ENCODE data around the gene FAM200B.

FAM200B gene

GRCh38 chr4:15677507-15677988 lies 4.1 kb upstream of the FAM200B start:
- no peaks in the 10 kb centered on the region for H3K36me3 Mint-ChIP-seq
- H3K9me3 Mint-ChIP-seq (ENCODE audit: low read depth) = no peaks in the 10 kb centered on the region
- H3K4me1 Mint-ChIP-seq (ENCODE audit: low read depth) = peaks cover 10% of the 10 kb centered on the region
- no peaks in the 10 kb centered on the region for H3K27me3 Mint-ChIP-seq
- no peak overlapping the region for H3K4me3 Mint-ChIP-seq
- H3K27ac Mint-ChIP-seq = no peak overlapping the region

DNA sequence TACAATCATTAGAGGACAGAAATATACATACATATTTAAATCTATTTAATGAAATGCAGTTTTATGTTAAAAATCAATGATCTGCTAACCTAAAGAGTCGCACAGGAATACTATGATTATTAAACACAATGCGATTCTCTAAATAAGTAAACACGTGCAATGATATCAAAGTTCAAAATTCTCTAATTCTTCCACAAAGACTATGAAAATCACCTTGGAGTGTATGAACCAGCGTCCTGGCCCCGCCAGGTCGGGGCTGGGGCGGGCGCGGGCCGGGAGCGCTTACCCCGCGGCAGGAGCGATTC lies 608 bp upstream of the FAM200B start:
- Mint-ChIP-seq H3K9me3 (ENCODE audit: low read depth) (no peaks in the 10 kb centered on the region), H3K4me3 (peak overlapping the region; percentile 97), H3K27ac (peak overlapping the region; percentile 97), H3K27me3 (no peaks in the 10 kb centered on the region), H3K36me3 (peaks cover 4% of the 10 kb centered on the region), H3K4me1 (ENCODE audit: low read depth) (peaks cover 36% of the 10 kb centered on the region)

DNA sequence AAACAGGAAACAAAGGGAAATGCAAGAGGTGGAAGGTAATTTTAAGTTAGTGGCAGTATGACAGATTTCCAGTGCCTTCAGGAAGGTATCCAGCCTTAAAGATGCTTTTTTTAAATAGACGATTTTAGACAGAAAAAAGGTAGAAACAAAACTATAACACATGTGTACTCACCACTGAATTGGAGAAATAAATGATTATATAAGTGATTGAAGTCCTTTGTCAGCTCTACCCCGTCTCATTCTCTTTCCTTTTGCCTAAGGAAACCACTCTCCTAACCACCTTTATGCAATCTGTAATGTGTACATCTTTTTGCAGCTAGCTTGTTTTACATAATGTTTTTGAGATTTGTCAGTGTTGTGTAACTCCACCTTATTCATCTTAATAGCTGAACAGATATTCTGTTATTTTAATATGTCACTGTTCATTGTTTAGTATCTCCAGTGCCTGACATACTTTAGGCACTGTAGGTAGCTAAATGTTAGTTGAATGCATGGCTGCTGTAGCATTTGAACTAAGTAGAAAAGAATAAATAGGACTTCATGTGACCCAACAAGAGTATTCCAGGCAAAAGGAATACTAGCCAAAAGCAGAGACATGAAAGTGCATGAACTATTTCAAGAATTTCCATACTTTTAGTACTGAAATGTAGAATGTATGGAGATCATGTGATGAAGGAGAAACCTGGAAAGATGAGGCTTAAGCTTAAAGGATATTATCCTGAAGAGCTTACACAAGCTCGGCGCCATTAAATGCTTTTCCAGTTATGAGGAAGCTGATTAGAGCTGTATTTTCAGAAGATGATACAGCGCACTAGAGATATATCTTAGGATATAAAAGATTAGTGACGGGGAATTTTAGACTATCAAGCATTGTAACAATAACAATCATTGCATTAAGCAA lies 865 bp downstream of the FAM200B start:
- Mint-ChIP-seq H3K4me1 (ENCODE audit: low read depth) (peaks cover 36% of the 10 kb centered on the region), H3K4me3 (peak overlapping the region; percentile 97), H3K9me3 (ENCODE audit: low read depth) (no peaks in the 10 kb centered on the region), H3K27ac (peak overlapping the region; percentile 97), H3K27me3 (no peaks in the 10 kb centered on the region), H3K36me3 (peaks cover 9% of the 10 kb centered on the region)

DNA sequence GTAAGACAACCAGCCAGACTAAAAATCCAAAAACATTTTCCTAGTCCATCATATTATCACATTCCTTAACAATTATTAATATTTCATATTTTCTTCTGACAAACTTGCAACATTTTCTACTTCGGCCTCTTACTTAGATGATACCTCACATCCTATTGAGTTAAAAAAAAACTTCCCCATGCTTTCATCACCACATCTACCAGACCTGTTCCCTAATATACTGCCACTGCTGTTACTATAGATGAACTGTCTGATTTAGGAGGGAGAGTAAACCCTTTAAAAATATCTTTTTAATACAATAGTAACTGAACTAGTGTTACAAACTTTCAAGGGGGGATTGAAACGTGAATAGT lies 1.5 kb downstream of the FAM200B start:
- H3K4me3 Mint-ChIP-seq = peak overlapping the region; percentile 11
- peaks cover 36% of the 10 kb centered on the region for H3K4me1 Mint-ChIP-seq (ENCODE audit: low read depth)
- H3K9me3 Mint-ChIP-seq (ENCODE audit: low read depth) = no peaks in the 10 kb centered on the region
- no peak overlapping the region for H3K27ac Mint-ChIP-seq
- no peaks in the 10 kb centered on the region for H3K27me3 Mint-ChIP-seq
- peaks cover 9% of the 10 kb centered on the region for H3K36me3 Mint-ChIP-seq

DNA sequence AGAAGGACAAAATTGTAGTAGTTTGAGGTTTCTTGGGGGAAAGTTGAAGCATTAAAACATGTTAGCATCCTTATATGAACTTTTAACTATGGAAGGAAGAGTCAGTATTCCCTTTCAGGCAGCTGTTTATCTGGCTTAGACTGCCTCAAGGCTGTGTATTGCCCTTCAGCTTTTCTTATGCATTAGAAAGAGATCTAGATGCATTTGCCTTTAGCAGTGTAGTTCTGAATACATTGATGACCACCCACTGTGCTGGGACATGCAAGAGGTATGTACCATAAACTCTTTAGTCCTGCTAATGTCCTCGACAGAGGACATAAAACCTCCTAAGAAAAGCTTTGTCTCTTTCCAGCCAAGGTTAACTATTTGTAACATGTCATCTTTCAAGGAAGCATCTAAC lies 2.9 kb downstream of the FAM200B start:
- H3K9me3 Mint-ChIP-seq (ENCODE audit: low read depth) = no peaks in the 10 kb centered on the region
- H3K36me3 Mint-ChIP-seq = peaks cover 13% of the 10 kb centered on the region
- no peak overlapping the region for H3K4me3 Mint-ChIP-seq
- peaks cover 36% of the 10 kb centered on the region for H3K4me1 Mint-ChIP-seq (ENCODE audit: low read depth)
- no peak overlapping the region for H3K27ac Mint-ChIP-seq
- H3K27me3 Mint-ChIP-seq = no peaks in the 10 kb centered on the region

GRCh38 chr4:15688051-15688450 lies 6.4 kb downstream of the FAM200B start:
- H3K27me3 Mint-ChIP-seq = no peaks in the 10 kb centered on the region
- peaks cover 15% of the 10 kb centered on the region for H3K36me3 Mint-ChIP-seq
- H3K4me1 Mint-ChIP-seq (ENCODE audit: low read depth) = peaks cover 21% of the 10 kb centered on the region
- H3K9me3 Mint-ChIP-seq (ENCODE audit: low read depth) = no peaks in the 10 kb centered on the region
- no peak overlapping the region for H3K27ac Mint-ChIP-seq
- H3K4me3 Mint-ChIP-seq = no peak overlapping the region

GRCh38 chr4:15689540-15689939 lies 7.9 kb downstream of the FAM200B start:
- Mint-ChIP-seq H3K9me3 (ENCODE audit: low read depth) (no peaks in the 10 kb centered on the region), H3K27me3 (no peaks in the 10 kb centered on the region), H3K36me3 (peaks cover 15% of the 10 kb centered on the region)

GRCh38 chr4:15690020-15690809 lies 8.6 kb downstream of the FAM200B start:
- H3K27ac Mint-ChIP-seq = no peak overlapping the region
- peaks cover 12% of the 10 kb centered on the region for H3K36me3 Mint-ChIP-seq
- H3K9me3 Mint-ChIP-seq (ENCODE audit: low read depth) = no peaks in the 10 kb centered on the region
- no peak overlapping the region for H3K4me3 Mint-ChIP-seq
- H3K27me3 Mint-ChIP-seq = no peaks in the 10 kb centered on the region
- peaks cover 2% of the 10 kb centered on the region for H3K4me1 Mint-ChIP-seq (ENCODE audit: low read depth)

More at GRCh38 chr4:15689540-15689939, 7.9 kb downstream of the FAM200B start:
- Mint-ChIP-seq H3K4me1 (ENCODE audit: low read depth) (peaks cover 9% of the 10 kb centered on the region), H3K27ac (no peak overlapping the region), H3K4me3 (no peak overlapping the region)

DNA sequence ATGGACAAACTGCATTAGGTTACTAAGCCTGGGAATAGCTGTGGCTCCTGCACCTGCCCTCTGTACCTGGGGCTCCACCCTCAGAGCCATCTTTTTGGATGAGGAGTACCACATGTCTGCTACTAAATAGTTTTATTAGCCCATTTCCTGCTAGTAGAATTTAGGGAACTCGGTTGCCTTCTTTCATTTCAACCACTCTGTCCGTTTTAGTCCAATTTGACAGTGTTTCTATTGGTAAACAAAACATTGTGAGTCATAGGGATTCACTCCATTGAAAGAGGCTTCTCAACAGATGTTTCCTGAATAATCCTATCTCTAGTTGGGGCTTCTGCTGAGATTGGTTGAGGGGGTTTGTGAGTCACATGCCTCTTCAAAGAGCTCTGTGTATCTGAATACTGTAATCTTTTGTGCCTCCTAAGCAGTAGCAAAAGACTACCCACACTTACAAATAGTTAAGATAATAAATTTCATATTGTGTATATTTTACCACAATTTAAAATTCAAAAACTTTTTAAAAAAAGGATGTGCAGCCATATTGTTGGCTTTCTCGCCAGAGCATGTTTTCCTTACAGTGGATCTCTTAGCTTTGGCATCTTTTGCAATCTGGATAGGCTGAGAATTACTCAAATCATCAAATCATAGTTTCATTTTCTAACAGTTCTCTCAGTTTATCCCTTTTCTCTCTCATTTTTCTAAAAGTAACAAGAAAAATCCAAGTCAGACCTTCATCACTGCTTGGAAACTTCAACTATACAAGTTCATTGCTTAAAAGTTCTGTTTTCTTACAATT lies 9.9 kb downstream of the FAM200B start:
- Mint-ChIP-seq H3K9me3 (ENCODE audit: low read depth) (no peaks in the 10 kb centered on the region), H3K4me3 (no peak overlapping the region), H3K36me3 (peaks cover 6% of the 10 kb centered on the region), H3K27ac (no peak overlapping the region), H3K4me1 (ENCODE audit: low read depth) (no peaks in the 10 kb centered on the region), H3K27me3 (no peaks in the 10 kb centered on the region)

GRCh38 chr4:15692602-15693001 lies 11.0 kb downstream of the FAM200B start:
- Mint-ChIP-seq H3K4me3 (no peak overlapping the region), H3K9me3 (ENCODE audit: low read depth) (no peaks in the 10 kb centered on the region), H3K4me1 (ENCODE audit: low read depth) (peaks cover 5% of the 10 kb centered on the region), H3K27ac (no peak overlapping the region), H3K36me3 (peaks cover 6% of the 10 kb centered on the region), H3K27me3 (peaks cover 3% of the 10 kb centered on the region)

GRCh38 chr4:15694431-15694830 lies 12.8 kb downstream of the FAM200B start:
- Mint-ChIP-seq H3K27ac (no peak overlapping the region), H3K36me3 (peaks cover 2% of the 10 kb centered on the region)

DNA sequence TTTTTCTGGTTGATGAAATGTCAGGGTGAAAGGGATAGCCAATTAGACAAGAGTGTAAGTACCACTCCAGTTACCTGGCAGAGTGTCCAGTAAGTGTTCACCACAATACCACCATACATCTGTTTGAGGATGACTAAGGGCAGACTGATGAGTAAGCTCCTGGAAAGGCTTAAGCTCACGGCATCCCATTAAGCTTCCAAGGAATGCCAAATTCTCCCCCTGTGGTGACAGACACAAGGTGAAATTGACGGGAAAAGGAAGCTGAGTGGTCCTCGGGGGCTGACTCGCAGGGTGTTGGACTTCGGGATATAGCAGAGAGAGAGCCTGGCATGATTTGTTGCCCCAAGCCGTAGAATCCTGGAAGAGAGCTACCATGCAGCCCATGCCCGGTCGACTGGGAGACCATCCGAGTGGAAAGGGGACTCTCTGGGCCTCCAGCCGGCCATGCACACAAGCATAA lies 13.6 kb downstream of the FAM200B start:
- no peaks in the 10 kb centered on the region for H3K36me3 Mint-ChIP-seq
- no peak overlapping the region for H3K4me3 Mint-ChIP-seq
- H3K27me3 Mint-ChIP-seq = peaks cover 12% of the 10 kb centered on the region
- H3K9me3 Mint-ChIP-seq (ENCODE audit: low read depth) = no peaks in the 10 kb centered on the region
- peaks cover 5% of the 10 kb centered on the region for H3K4me1 Mint-ChIP-seq (ENCODE audit: low read depth)
- H3K27ac Mint-ChIP-seq = no peak overlapping the region

More at GRCh38 chr4:15694431-15694830, 12.8 kb downstream of the FAM200B start:
- peaks cover 5% of the 10 kb centered on the region for H3K4me1 Mint-ChIP-seq (ENCODE audit: low read depth)
- H3K4me3 Mint-ChIP-seq = no peak overlapping the region
- no peaks in the 10 kb centered on the region for H3K9me3 Mint-ChIP-seq (ENCODE audit: low read depth)
- peaks cover 7% of the 10 kb centered on the region for H3K27me3 Mint-ChIP-seq

- Mint-ChIP-seq H3K4me3 (no peak overlapping the region), H3K27ac (no peak overlapping the region), H3K4me1 (ENCODE audit: low read depth) (peaks cover 5% of the 10 kb centered on the region), H3K27me3 (peaks cover 12% of the 10 kb centered on the region), H3K36me3 (no peaks in the 10 kb centered on the region), H3K9me3 (ENCODE audit: low read depth) (no peaks in the 10 kb centered on the region)
Observed at GRCh38 chr4:15695729-15696128, 14.1 kb downstream of the FAM200B start.

- Mint-ChIP-seq H3K27me3 (peaks cover 12% of the 10 kb centered on the region), H3K27ac (no peak overlapping the region), H3K9me3 (ENCODE audit: low read depth) (no peaks in the 10 kb centered on the region), H3K4me1 (ENCODE audit: low read depth) (peaks cover 5% of the 10 kb centered on the region), H3K36me3 (no peaks in the 10 kb centered on the region), H3K4me3 (no peak overlapping the region)
Observed at GRCh38 chr4:15696866-15697265, 15.2 kb downstream of the FAM200B start.

Measured in activated naive CD8-positive, alpha-beta T cell (primary cell).